Heart right ventricle (tissue), 16 donors: ENCODE measurements around the gene TPPP3. TPM values are rescaled to one million over a fixed set of nuclear protein-coding genes. Genes with fewer than 3 reads are reported as not detected.

Experiments
- ATAC-seq, 8 donors: fragments of 200-7000 bp; cut with Tn5 transposase; one replicate each; pipeline ENCODE4 v1.9.1; 2020; ENCODE audit warnings: mild to moderate bottlenecking in 8 of 8, moderate library complexity in 8 of 8, moderate number of reproducible peaks in 1 of 8
- DNase-seq, 2 donors: peaks; one replicate each; pipeline ENCODE4 v3.0.0-alpha.2; 2020
- H3K27ac ChIP-seq, 10 donors: fragments of 200-600 bp; sonication (generic) in 2 of 10; one replicate each; pipeline versions ENCODE4 v1.5.0 to v1.8.0; 2020 to 2022; ENCODE audit warnings: mild to moderate bottlenecking in 3 of 10
- H3K27me3 ChIP-seq, 7 donors: fragments of 200-600 bp; one replicate each; pipeline ENCODE4 v1.8.0; 2021 to 2022; ENCODE audit warnings: mild to moderate bottlenecking in 2 of 7
- H3K36me3 ChIP-seq, 9 donors: fragments of 200-600 bp; sonication (generic) in 1 of 9; one replicate each; pipeline versions ENCODE4 v1.5.0 to v1.8.0; 2020 to 2022; ENCODE audit warnings: mild to moderate bottlenecking in 2 of 9
- H3K4me1 ChIP-seq, 9 donors: fragments of 200-600 bp; sonication (generic) in 1 of 9; one replicate each; pipeline versions ENCODE4 v1.5.0 to v1.8.0; 2020 to 2022; ENCODE audit warnings: mild to moderate bottlenecking in 4 of 9
- H3K4me3 ChIP-seq, 10 donors: fragments of 200-600 bp; sonication (generic) in 2 of 10; one replicate each; pipeline versions ENCODE4 v1.5.0 to v1.8.0; 2020 to 2022; ENCODE audit warnings: mild to moderate bottlenecking in 7 of 10, moderate library complexity in 2 of 10
- H3K9me3 ChIP-seq, 11 donors: fragments of 200-600 bp in 10 of 11; sonication (generic) in 2 of 11; one replicate each; pipeline versions ENCODE4 v1.5.0 to v1.8.0; 2013 to 2022; ENCODE audit warnings: mild to moderate bottlenecking in 2 of 11, control low read depth in 1 of 11, moderate library complexity in 1 of 11
- WGBS, 2 donors: extraction: QIAGEN DNeasy Blood & Tissue Kit; methylation state at CpG; one replicate each; pipeline ENCODE4 v1.1.7; 2013; ENCODE audit warnings: inconsistent platforms in 1 of 2; 5-methylcytosine and 5-hydroxymethylcytosine counted together
- intact Hi-C, 10 donors: fragments of 100-400 bp; cut with DNase I; formaldehyde crosslinking; loops; one replicate each; pipeline versions ENCODE4 v1.11.1 to v1.14.2; 2022
- polyA plus RNA-seq, 2 donors: library from polyadenylated mRNA; stranded (reverse); fragments of 200-250 nt; gene quantifications; one replicate each; pipeline ENCODE4 v1.2.3, GENCODE V29; 2013
- total RNA-seq, 10 donors: library from RNA; stranded (reverse); fragmentation: NEBNext Ultra II Directional in 3 of 10; extraction: Animal tissue kit (Norgen Biotek cat#: 25700) in 3 of 10; gene quantifications; one replicate each; pipeline versions ENCODE4 v1.2.1 to v1.2.4, GENCODE V29; 2021 to 2023
- TF ChIP-seq, protein P1 (sequence below), 9 donors: fragments of 200-600 bp; sonication (generic) in 2 of 9; IDR thresholded peaks; one replicate each; pipeline versions ENCODE4 v1.5.0 to v1.8.0; 2021 to 2022; ENCODE audit warnings: antibody characterized with exemption in 9 of 9, mild to moderate bottlenecking in 5 of 9, moderate library complexity in 1 of 9
- donor health status: Arrhythmogenic right ventricular cardiomyopathy.
- donor health status: ischemic (EF 13 %, LVEDD 7.1; RV severe dilation, severe dysfunction).
- donor health status: healthy with polysubstance abuse.
- donor health status: DM: no; HTN: yes; CAD: no.
- donor health status: DM: no; HTN: no; CAD: no.
- donor health status: ischemic (EF 25% LVEDD 6.9; RV normal size, moderate dysfunction).
- donor health status: ischemic (EF 25% LVEDD 5.7; RV mildly dilated, moderate dysfunction).
- donor health status: healthy.
- donor health status: DM: yes; HTN: yes; CAD: no.
- donor health status: Ischemic cardiomyopathy.
- donor health status: ischemic (EF 35%, LVEDD 5.7; RV mildly dilated, moderate dysfunction).
- donor health status: nonischemic (EF 11% LVEDD 7.7; RV severe dilation, severe dysfunction).
- donor health status: DM: yes; HTN: yes; CAD: no.
- donor health status: PGD.
- donor health status: ischemic (EF 29% LVEDD 5.4; RV normal size, mild dysfunction).
- donor health status: nonischemic (EF 23%, LVEDD 6.1; RV moderate dilation, normal function).

Gene TPPP3
- total and polyA plus RNA-seq, 12 donors = 6.4 to 26.1 (median 9.4) TPM

DNA sequence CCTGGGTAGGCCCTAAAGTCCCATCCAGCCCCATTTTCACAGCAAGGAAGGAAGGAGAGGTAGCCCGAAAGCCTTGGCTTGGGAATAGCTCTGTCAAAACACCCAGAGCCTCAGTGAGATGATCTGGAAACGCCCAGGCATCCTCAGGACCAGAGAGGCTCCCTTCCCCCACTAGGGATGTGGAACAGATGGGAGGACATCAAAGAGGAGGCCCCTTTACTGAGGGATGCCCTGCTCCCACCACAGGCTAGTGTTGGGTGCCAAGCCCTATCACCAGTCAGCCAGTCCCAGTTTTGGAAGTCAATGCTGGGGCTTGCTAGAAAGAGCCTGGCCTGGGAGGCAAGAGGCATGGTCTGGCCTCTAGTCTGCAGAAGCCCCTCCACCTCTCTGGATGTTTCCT lies 4.7 kb downstream of the TPPP3 start:
- TF ChIP-seq, protein P1, sequence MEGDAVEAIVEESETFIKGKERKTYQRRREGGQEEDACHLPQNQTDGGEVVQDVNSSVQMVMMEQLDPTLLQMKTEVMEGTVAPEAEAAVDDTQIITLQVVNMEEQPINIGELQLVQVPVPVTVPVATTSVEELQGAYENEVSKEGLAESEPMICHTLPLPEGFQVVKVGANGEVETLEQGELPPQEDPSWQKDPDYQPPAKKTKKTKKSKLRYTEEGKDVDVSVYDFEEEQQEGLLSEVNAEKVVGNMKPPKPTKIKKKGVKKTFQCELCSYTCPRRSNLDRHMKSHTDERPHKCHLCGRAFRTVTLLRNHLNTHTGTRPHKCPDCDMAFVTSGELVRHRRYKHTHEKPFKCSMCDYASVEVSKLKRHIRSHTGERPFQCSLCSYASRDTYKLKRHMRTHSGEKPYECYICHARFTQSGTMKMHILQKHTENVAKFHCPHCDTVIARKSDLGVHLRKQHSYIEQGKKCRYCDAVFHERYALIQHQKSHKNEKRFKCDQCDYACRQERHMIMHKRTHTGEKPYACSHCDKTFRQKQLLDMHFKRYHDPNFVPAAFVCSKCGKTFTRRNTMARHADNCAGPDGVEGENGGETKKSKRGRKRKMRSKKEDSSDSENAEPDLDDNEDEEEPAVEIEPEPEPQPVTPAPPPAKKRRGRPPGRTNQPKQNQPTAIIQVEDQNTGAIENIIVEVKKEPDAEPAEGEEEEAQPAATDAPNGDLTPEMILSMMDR (IDR thresholded peaks at IDR 0.05) = no peak
- Histone ChIP-seq H3K27ac (no peak overlapping the region), H3K4me1 (peaks cover 4 to 38% (median 12%) of the 10 kb centered on the region in 9 donors), H3K27me3 (peaks cover 0 to 14% (median under 1%) of the 10 kb centered on the region in 7 donors), H3K36me3 (no peaks in the 10 kb centered on the region), H3K4me3 (no peak overlapping the region), H3K9me3 (no peaks in the 10 kb centered on the region)
- ATAC-seq = no peak
- WGBS, 2 donors = 93 to 97% methylated on average over 2 of the region's 2 CpGs
- no peak for DNase-seq
- intact Hi-C loops = no loop called here

GRCh38 chr16:67388191-67388590 lies 5.1 kb downstream of the TPPP3 start:
- 92 to 94% methylated on average over 8 of the region's 8 CpGs for WGBS, 2 donors
- no peak for ATAC-seq
- no peak for DNase-seq
- H3K4me1 ChIP-seq = peaks cover 4 to 34% (median 10%) of the 10 kb centered on the region in 9 donors
- H3K36me3 ChIP-seq = no peaks in the 10 kb centered on the region
- H3K4me3 ChIP-seq = no peak overlapping the region
- H3K27me3 ChIP-seq = peaks cover 0 to 10% (median 0%) of the 10 kb centered on the region in 7 donors
- intact Hi-C loops = no loop called here
- TF ChIP-seq, protein P1 (IDR thresholded peaks at IDR 0.05) = no peak
- no peaks in the 10 kb centered on the region for H3K9me3 ChIP-seq
- H3K27ac ChIP-seq = no peak overlapping the region

GRCh38 chr16:67387479-67388079 lies 5.7 kb downstream of the TPPP3 start:
- intact Hi-C loops = no loop called here
- Histone ChIP-seq H3K4me3 (no peak overlapping the region), H3K27ac (no peak overlapping the region), H3K4me1 (peaks cover 0 to 30% (median 4%) of the 10 kb centered on the region in 9 donors), H3K27me3 (peaks cover 0 to 6% (median 0%) of the 10 kb centered on the region in 7 donors), H3K9me3 (no peaks in the 10 kb centered on the region), H3K36me3 (no peaks in the 10 kb centered on the region)
- TF ChIP-seq, protein P1 (IDR thresholded peaks at IDR 0.05) = no peak
- WGBS, 2 donors = 84 to 85% methylated on average over 8 of the region's 8 CpGs
- DNase-seq (no peak), ATAC-seq (no peak)

DNA sequence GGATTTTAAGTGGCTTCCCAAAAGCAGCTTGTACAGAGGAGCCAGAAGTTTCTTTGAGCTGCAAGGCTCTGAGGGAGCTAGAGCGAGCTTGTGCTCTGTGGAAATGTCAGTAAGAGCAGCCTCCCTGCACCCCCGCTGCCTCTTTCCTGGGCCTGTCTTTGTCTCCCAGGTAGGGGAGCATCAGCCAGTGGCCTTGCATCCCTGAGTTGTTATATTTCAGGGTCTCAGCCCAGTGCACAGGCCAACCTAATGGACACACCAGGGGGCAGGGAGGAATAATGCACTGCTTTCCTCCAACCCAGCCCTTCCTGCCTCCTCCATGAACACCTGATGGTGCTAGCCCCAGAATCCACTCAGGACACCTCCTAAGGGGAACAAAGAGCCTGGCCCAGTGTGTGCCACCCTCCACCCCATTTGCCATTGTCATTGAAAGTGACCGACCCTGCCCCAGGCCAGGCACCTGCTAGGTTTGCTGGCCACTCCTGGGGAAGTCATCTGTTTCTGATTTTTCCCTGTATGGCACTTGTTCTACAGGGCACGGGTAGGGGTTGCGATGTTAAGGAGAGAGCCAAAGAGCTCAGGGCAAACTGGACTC lies 6.3 kb downstream of the TPPP3 start:
- WGBS, 2 donors = 91 to 93% methylated on average over 5 of the region's 5 CpGs
- TF ChIP-seq, protein P1 (IDR thresholded peaks at IDR 0.05) = no peak

More for the DNA sequence above, 6.3 kb downstream of the TPPP3 start:
- ATAC-seq (no peak), DNase-seq (no peak)
- H3K4me1 ChIP-seq = peaks cover 0 to 28% (median 3%) of the 10 kb centered on the region in 9 donors
- no peak overlapping the region for H3K27ac ChIP-seq
- no peaks in the 10 kb centered on the region for H3K9me3 ChIP-seq
- intact Hi-C loops = no loop called here
- H3K27me3 ChIP-seq = peaks cover 0 to 1% (median 0%) of the 10 kb centered on the region in 7 donors
- no peaks in the 10 kb centered on the region for H3K36me3 ChIP-seq
- no peak overlapping the region for H3K4me3 ChIP-seq
